HuH-7.5 (cell line): ENCODE measurements around the gene JADE1.

ENCODE experiments used
- DNase-seq: peaks from one replicate; pipeline ENCODE4 v3.0.0; 2011; ENCODE audit warnings: low spot score

JADE1 gene

DNA sequence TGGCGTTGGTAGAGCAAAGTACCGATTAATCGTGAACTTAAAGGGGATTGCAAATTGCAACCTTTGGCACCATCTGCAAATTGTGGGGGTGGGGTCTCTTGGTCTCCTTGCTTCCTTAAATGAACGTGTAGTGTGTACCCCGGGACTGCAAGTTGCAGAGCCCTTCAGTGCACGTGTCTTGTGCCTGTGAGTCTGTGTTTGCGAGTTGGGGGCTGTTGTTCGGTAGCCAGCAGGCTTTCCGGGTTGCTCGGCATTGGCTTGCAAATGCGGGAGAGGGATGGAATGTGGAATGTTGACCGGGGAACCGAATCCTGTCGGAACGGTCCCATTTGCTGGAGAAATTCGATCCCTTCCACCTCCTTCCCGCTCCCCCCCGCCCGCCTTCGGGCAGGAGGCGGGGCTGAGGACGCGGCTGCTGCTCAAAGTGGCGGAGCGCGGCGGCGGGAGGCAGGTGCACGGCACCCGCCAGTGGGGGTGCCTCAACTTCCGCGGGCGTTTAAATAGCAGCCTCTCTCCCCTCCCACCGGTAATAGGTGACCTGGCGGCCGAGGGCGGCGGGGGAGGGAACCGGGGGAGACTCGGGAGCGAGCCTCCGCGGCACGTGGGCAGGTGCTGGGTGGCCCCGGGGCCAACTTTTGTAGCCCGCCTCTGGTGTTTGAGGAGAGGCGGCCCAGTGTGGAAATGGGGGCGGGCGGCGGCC lies 1.5 kb downstream of the JADE1 start:
- DNase-seq: peak; percentile 46

DNA sequence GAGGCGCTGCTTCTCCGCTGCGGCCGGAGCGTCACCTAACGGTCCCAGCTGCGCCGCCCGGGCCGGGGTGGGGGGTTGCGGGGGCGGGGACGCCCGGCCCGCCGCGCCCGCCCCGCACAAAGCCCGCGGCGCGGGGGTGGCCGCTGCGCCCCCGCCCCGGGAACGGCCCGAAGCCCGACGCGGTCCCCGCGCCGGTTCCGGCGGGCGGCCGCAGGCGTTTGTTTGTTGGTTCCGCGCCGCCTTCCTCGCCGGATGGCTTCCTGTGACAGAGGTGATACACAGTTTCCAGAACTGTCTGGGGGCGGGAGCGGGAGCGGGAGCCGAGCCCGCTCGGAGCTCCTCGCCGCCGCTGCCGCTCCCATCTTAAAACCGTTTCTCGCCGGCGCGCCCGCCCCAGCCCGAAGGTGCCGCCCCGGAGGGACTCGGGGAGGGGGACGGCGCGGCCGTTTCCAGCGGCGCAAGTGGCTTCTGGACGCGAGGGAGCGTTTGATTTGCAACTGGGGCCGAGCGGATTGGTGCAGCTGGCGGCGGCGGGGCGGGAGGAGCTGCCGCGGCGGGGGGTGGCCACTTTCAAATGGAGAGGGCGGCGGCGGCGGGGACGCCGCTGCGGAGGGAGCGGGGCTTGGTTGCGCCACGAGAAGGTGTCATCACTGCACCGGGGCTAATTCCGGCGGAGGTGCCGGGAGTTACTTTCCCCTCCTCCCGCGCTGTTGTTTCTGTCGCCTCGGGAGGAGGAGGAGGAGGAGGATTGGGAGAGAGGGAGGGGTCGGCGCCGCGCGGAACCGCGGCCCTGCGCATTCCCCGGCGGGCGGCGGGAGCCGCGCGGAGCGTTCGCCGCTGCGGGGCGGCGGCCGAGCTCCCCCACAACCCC lies 2.3 kb downstream of the JADE1 start:
- DNase-seq: peak; percentile 62

DNA sequence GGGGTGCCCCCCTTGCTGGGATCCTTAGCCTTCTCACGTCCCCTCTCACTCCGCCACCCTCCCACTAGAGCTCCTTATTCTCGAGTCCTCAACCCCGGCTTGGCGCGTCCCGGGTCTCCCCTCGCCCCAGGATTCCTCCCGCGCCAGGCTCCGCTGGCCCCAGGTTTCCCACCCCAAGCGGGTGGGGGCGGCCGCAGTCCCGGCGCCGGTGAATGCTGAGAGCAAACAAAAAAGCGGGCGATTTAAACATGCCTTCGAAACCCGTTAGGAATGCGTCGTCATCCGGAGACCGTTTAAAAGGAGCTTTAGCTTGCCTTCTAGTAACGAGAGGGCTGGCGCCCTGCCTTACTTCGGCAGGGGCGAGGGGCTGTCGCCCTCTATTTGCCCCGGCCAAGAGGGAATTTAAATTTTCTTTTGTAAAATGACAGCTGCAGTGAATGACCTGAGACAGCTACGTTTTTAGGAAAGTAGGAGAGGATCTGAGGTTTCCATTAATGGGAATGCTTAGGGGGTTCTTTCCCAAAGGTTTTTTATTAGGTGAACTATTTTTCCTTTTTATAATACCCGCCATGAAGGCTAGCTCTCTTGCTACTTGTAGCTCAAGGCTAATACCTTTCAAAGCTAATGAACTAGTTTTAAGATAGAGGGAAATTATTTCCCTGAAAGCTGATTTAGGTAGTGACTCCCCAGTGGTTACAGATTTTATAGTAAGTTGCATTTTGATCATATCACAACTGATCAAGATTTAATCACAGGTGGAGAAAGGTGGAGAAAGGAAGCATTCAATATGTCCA lies 3.1 kb downstream of the JADE1 start:
- DNase-seq: peak; percentile 15

DNA sequence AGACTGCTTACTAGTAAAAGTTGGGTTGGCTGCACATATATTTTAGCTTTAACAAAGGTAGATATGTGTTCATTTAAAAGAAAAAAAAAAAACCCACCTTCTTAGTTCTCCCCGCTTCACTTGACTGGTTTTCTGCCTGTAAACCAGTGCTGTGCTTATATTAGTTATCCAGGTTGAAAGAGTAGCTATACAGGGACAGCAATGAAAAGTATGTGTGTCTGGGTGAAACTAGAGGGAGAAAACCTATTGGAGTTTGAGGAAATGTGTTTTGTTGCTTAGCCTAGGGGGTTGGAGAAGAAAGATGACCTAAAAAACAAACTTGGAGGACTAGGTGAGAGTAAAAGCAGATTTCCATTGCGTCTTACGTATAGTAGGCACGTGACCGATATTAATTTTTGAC lies 4.5 kb downstream of the JADE1 start:
- DNase-seq: no peak

DNA sequence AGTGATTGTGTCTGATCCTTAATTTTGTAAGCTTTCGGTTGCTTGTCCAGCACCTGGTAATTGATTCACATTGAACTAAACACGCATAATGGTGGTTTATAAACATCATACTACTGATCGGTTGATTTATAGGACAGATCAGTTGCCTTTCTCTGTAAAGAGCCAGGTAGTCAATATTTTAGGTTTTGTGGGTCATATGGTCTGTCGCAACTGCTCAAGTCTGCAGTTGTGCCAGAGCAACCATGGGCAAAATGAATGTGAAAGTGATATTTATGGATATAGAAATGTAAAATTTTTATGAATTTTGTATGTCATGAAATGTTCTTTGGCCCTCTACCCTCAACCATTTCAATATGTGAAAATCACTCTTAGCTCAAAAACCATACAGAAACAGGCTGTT lies 8.9 kb downstream of the JADE1 start:
- DNase-seq: no peak

DNA sequence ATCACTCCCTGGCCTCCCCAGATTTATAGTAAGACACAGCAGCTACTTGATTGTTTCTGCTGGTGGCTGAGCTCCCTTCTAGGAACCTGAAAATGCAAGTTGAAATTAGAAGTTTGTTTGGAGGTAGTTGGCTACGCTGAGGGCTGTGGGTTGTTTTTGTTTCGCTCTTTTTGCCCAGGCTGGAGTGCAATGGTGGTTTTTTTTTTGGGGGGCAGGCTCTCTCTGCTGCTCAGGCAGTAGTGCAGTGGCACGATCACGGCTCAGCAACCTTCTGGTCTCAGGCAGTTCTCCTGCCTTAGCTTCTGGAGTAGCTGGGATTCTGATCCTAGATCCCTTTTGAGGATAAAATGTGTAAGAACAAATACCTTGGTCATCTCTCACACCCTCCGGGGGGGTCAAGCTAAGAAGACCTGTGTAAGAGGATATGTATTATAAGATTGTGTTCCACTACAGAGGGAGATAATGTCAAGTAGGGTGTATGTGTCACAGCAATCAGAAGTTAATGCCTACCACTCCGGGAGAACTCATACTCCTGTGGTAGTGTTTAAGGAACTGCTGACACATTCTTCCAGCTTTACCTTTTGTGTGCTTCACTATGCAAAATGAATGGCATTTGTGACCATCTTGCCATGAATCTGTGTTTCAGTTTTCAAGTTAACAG lies 9.7 kb downstream of the JADE1 start:
- DNase-seq: no peak

DNA sequence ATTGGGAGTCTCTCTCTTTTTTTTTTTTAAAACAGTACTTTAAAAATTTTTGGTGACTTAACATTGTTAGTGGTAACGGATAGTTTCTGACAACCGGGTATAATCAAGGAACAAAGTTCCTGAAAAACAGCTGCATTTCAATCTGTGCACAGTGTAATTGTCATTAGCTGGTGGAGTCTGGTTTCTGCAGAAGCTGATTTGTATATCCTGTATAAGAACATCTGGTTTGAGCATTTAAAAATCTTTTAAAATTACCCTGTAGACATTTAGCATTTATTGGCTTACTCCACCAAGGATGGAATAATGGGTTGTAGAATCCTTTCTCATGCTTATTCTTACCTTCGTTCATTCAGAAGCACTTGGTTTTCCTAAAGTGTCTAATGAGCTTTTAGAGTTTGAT lies 11.2 kb downstream of the JADE1 start:
- DNase-seq: no peak

DNA sequence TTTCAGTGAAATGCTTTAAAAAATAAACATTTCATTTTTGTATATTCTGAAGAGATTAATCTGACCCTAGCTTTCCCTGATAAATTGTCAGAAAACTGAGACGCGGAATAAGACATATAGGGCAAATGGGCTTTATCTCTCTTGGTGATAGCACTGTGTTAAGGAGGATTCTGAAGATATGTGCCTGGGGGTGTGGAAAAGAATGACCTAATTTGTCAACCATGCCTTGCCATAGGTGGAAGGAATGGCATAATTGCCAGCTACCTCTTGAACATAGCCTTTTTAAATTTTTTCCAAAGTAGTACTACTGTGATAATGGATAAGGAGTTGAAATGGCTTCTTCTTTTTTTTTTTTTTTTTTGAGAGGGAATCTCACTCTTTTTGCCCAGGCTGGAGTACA lies 11.7 kb downstream of the JADE1 start:
- no peak for DNase-seq

DNA sequence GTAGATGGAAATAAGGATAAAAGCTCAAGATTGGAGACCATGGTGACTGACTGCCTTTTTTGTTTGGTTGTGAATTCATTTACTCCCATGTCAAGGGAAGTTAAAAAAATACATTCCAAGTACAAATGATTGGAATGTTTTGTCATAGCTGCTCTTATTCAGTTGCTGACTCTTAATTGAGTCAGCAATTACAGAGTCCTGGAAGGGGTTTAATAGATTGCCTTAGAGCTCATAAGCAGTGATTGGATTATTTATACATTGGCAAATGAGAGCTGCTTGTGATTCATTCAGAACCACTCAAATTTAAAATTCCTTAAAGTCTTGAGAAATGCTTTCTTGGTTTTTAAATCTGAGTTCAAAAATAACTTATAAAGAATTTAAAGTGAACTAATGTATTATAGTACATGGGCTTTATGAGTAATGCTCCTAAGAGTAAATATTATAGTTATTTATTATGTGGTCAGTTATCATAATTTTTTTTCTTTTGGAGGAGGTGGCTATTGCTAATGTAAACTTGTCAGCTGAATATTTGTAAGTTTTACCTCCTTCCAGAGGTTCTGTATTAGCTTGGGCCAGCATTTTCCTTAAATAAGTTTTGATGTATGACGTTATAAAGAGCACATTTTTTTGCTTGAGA lies 13.6 kb downstream of the JADE1 start:
- DNase-seq: no peak

DNA sequence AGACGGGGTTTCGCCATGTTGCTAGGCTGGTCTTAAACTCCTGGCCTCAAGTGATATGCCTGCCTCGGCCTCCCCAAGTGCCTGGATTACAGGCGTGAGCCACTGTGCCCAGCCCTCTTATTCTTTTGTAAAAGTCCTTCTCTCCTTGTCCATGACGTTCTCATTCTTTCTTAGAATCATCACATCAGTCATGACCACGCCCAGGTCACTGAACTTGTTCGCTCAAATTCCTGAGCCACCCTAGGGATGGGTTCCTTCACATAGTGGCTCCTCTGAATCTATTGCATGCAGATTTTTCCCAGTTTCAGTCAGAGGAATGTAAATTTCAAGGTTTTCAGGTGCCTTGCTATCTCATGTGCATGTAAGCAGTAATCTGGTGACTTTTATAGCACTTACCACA lies 15.7 kb downstream of the JADE1 start:
- no peak for DNase-seq

DNA sequence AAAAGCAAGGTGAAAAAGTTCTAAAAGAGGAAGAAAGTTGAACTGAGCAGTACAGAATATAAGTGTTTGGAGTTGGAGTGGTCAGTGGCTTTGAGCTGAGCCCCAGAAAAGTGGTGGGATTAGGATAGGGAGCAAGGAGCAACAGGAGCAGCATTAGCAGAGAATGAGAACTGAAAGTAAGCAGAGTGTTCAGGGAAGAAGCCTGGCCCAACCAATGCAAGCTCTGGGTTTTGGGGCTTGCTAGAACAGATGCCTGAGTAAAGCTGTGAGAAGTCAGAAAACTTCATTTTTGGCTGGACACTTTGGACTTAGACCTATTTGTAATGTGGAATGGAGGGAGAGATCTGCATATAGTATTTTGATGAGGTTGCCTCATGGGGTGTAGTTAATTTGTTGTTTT lies 17.8 kb downstream of the JADE1 start:
- no peak for DNase-seq

DNA sequence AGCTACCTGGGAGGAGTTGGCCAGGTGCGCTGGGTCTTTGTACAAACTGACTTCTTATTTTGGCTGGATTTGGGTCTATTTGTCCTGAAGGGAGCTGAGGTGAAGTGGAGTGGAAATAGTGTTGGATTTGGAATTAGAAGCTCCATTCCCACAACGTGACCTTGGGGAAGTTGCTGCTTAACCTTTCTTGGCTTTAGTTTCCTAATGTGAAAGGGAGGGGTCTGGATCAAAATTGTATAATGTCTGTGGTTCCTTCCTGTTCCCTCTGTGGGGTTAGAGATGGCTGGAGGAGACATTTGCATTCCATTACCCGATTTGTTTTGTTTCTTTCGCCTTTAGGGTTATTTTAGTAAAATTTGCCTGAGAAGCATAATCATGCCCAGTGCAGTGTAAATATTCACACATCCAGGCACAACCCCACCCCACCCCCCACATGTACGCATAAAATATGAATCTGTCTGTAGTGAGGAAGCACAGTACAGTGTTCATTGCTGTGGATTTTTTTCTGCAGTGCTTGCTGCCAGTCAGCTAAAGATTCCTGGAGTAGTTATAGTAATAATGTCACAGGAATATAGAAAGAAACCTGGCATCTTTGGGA lies 21.5 kb downstream of the JADE1 start:
- DNase-seq: no peak

DNA sequence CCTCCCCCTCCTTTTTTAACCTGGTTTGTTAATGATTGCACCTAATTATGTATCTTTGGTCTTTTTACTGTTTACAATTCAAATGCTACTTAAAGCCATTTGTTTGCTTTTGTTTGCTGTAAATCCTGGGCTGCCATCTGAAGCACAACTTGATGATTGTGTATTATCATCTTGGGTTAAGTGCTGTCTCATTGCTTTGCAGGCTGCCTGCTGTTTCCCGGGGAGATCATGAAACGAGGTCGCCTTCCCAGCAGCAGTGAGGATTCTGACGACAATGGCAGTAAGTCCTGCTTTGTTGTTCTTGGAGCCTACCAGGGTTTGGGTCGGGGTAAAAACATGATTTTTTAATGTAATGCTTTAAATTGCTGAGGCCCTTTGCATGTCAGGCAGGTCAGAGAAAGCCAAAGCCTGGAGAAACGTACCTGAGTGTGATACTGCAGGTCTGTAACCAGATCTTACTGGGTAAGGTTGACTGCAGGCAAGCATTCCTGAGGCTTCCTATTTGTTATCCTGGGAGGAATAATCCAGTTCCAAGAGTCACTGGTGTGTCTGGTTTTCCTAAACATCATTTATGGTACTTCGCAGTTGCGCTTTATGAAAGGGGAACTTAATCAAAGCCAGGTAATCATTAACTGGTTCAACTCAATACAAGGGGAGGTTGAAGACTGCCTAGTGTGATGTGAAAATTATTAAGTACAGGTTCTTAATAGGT lies 22.2 kb downstream of the JADE1 start:
- DNase-seq: no peak

DNA sequence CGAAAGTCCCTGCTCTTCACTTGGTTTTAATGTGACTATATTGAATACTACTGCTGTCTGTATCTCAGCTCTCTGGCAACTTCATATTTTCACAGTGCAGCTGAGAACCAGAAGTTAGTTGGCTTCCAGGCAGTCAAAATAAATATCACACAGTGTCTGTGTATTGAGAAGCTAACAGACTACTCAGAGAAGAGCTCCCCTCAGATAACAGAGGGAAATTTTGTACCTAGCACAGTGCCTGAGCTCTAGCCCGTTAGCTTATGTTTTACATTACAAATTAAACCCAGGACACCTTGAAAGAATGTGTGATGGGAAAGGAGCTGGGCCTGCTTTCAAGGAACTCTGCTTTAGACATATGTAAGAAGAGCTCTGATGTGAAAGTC lies 22.7 kb downstream of the JADE1 start:
- DNase-seq: no peak

DNA sequence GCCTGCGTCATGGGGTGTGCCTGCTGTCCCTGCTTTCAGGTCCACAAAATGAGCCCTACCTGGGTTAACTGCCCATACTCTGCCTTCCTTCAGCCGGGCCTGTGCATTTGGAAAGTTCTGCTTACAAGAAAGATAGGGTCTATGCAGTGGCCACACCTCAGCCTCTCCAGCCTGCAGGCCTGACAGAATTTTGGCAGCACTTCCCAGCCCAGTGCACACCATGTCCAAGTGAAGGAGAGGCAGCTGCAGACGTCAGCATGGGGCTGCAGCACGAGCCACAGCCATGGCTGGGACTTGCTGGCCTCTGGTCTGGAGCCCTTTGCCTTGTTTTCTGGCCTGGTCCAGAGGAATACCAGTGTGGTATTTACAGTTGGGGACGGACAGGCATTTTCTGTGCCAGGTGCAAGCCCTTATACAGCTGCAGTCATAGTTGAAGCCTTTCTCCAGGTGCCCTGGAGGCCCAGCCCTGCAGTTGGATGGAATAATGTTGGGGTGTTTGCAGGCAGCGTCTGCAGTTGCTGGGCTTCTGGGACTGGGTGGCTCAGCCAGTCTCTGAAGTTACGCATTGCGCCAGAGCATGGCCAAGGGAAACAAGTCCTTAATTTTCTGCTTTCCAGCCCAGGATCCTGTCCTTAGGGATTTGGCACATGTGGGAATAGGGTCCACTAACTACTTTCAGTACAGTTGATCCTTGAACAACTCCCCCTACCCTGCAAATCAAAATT lies 26.2 kb downstream of the JADE1 start:
- DNase-seq: no peak

DNA sequence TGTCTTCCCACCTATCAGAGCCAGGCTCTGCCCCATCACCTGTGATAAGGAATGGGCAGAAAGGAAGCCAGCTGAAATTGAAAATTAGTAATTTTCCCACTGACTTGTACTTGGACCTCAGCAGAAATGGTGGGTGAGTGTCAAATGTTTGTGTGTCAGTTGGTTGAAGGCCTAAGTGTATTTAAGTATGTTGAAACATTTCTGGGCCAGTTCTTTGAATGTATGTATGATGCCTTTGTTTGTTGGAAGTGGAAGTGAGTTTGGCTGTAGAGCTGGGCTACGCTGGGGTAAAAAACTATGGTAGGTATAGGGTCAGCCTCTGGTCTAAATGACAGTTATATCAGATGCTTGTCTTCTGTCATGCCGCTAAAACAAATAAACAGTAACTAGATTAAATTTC lies 27.7 kb downstream of the JADE1 start:
- DNase-seq: no peak

DNA sequence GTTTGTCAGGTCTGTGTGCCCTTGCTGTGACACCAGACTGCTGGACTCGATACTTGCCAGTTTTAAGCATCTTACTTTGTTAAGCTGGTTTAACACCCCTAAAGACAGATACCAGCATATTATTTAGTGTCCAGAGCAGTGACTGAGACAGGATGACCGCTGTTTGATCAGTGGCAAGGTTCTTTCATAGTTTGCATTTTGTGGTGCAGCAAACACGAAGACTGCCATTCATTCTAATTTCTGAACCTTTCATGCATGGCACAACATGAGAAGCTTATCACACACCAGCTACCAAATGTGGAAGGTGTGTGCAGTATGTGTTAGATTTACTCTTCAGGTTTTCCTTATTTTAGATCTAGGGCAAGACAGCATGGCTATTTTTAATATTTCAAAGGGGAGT lies 28.2 kb downstream of the JADE1 start:
- no peak for DNase-seq

DNA sequence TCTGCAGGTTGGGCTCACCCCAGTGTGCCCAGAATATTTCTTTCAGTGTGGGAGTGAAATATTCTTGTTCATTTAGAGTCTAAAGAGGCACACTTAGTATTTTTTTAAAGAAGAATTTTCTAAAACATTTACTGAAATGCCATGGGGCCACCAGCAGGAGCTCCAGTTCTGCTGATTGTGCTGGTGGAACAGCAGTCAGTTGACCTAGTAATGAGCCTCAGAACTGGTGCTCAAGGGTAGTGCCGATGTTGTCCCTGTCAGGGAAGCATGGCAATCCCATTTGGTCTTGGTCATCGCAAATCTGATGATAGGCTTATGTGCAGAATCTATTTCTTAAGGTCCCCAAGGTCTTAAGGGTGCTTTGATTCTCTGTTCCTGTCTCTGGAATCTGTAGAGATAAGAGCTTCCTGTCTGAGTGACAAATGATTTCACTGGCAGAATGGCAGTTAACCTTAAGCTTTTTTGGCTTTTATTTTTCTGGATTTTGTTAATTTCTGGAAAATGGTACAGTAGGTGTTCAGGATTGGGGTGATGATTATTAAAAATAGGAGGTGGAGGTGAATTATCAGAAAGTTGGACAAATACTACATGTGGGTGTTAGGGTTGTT lies 31.3 kb downstream of the JADE1 start:
- no peak for DNase-seq

DNA sequence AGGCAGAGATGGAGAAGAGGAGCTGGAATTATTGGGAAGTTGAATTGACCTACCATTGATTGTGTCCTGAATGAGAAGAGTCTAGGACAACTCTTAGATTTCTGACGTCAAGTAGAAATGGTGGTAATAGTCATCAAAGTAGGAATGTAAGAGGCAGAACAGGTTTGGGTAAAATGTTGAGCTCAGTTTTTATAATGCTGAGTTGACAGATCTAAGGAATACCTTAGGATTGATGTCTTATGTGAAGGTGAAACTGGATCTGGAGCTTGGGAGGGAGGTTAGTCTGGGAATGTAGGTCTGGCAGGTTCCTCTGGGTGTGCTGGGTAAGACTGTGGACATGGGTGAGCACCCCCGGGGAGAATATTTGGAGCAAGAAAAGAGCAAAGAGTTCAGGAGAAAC lies 31.9 kb downstream of the JADE1 start:
- DNase-seq: no peak

DNA sequence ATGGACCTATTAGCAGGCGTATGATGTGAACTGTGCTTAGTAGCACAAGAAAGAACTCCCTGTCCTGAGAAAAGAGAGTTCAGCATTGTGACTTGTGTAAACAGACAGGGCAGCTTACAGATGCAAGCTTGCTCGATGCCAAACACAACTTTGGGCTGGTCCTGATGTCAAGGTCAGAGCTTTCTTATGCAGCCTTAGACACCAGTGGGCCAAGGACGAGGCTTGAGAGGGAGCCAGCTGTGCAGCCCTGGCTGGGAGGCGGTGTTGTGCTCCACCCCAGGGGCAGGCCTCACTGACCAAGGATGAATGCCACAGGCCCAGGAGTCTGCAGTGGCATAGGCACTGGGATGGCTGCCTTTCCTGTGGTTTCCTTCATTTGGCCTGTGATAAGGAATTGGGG lies 35.4 kb downstream of the JADE1 start:
- no peak for DNase-seq
